SH-SY5Y (cell line): ENCODE measurements around the gene RAD51B.

Source experiments
- GATA2 ChIP-seq: IDR thresholded peaks from 2 replicates; pipeline ENCODE4 v1.6.1; 2011; ENCODE audit warnings: mild to moderate bottlenecking, low read depth, low read length
- GATA3 ChIP-seq: IDR thresholded peaks from 2 replicates; pipeline ENCODE4 v1.6.1; 2011; ENCODE audit warnings: low read depth, mild to moderate bottlenecking, low read length, moderate library complexity

GRCh38 chr14:67837011-67837624 lies 17.5 kb downstream of the RAD51B start:
- no peak for TF ChIP-seq GATA2
- TF ChIP-seq GATA3 = no peak
